Islet of Langerhans (tissue), 1 donor: ENCODE data around the gene LAG3.

ENCODE experiments used
- FAIRE-seq: peaks from one replicate; lab custom pipeline; 2011; peaks lifted over from hg19 to GRCh38; lab: Jason Lieb, UNC

LAG3 gene

DNA sequence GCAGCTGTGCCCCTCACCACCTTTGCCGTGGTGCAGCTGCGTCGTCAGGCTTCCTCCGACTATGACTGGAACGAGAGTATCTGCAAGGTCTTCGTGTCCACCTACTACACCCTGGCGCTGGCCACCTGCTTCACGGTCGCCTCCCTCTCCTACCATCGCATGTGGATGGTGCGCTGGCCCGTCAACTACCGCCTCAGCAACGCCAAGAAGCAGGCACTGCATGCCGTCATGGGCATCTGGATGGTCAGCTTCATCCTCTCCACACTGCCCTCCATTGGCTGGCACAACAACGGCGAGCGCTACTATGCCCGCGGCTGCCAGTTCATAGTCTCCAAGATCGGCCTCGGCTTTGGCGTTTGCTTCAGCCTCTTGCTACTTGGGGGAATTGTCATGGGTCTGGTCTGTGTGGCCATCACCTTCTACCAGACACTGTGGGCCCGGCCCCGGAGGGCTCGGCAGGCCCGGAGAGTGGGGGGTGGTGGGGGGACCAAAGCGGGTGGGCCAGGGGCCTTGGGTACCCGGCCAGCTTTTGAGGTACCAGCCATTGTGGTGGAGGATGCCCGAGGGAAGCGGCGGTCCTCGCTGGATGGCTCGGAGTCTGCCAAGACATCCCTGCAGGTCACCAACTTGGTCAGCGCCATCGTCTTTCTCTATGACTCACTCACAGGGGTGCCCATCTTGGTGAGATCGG, 51.9 kb downstream of the LAG3 start:
- no peak for FAIRE-seq

DNA sequence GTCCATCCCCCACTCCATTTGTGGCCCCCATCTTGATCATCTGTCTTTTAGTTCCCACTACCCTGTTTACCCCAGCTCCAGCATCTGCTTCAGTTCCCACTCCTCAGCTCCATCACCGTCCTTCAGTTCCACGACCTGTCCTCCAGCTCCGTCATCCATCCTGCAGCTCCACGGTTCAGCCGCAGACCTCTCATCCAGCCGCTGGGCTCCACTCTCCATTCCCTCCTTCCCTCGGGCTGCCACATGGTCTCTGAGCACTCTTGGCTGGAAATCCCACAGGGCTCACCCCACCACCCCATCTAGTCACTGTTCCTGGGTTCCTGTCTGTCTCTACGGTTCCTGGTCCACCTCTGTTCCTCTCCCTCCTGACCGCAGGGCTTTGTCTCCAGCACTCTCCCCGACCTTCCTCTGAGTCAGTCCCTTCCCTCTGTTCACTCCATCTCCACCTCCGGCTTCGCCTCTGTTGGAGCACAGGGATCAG, 52.6 kb downstream of the LAG3 start:
- FAIRE-seq, result no peak

DNA sequence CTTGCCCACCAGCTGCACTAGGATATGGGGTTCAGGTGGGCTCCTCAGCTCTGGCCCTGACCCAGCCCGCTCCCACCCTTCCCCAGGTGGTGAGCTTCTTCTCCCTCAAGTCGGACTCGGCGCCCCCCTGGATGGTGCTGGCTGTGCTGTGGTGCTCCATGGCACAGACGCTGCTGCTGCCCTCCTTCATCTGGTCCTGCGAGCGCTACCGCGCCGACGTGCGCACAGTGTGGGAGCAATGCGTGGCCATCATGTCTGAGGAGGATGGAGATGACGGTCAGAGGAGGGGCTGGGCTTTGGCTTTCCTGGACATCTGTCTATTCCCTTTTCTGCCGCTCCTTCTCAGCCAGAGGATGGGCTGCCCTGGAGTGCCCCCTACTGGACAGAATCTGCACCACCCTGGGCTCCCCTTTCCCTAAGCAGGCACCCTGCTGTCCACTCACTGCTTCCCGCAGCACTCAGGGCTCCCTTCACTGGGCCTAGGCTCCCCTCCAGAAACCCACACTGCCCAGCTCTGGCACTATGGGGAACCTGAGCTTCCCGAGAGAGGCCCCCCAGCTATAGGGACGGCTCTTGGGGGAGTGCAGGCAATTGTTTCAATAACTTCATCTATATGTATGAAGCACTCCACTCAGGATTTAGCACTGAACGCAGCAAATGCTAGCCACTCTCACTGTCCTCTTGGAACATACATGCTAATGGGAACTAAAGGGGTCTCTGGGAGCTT, 53.2 kb downstream of the LAG3 start:
- FAIRE-seq, result no peak

DNA sequence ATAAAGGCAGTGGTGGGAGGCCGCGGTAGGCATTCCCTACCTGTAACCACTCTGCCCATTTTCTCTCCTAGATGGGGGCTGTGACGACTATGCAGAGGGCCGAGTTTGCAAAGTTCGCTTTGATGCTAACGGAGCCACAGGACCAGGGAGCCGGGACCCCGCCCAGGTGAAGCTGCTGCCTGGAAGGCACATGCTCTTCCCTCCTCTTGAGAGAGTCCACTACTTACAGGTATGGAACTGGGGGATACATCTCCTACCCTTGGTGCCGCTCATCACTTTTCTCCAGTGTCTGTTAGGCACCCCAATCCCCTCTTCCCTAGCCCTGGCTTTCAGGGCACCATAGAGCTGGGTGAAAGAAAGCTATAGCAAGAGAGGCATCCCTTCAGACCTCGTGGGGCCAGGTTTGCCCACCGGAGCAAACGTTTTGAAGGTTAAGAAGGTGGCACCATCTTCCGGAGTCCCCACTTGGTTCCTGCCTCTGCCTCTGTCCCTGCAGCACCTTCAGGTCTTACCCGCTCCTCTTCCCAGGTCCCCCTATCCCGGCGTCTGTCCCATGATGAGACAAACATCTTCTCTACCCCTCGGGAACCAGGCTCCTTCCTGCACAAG, 53.9 kb downstream of the LAG3 start:
- FAIRE-seq, result no peak

DNA sequence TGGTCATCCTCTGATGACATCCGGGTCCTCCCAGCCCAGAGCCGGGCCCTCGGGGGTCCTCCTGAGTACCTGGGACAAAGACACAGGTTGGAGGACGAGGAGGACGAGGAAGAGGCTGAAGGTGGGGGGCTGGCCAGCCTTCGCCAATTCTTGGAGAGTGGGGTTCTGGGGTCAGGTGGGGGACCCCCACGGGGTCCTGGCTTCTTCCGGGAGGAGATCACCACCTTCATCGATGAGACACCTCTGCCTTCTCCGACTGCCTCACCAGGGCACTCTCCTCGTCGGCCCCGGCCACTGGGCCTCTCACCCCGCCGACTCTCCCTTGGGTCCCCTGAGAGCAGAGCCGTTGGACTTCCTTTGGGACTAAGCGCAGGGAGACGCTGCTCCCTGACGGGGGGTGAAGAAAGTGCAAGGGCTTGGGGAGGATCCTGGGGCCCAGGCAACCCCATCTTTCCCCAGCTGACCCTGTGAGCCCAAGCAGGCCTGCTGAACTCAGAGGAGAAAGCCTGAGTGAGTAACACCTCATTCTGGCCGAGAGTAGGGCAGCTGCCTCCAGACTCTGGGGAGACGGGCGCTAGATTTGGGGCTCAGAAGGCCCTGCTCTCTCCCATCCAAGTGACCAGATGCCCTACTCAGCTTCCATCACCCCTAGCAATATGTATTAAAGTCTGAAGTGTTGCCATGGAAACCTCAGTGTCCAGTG, 54.6 kb downstream of the LAG3 start:
- no peak for FAIRE-seq

DNA sequence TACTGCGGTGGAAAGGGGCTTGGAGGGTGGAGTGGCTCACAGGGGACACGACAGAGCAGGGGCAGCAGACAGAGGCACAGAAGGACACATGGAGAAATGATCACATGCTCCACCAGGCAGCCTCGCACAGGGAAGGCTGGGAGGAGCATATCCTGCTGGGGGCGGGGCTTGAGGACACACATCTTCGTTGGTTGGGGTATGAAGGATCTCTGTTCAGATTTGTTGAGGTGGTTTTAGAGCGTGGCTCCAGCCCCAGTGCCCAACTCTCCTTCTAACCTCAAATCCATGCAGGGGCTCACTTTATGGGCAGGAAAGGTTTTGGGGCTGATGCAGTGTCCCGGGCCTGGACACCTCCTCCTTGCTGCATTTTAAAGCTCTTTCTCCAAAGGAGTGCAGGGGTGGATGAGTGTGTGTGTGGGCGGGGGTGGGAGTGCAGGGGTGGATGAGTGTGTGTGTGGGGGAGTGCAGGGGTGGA, 55.2 kb downstream of the LAG3 start:
- no peak for FAIRE-seq
